HG02678 (cell line): ENCODE measurements around the gene SPATA24.
"Not testable (repeated sequence)": the region's sequence is repeated elsewhere in the genome, so short reads cannot be mapped to it uniquely, and the experiment has no call there.

ENCODE experiments used
- ATAC-seq: cut with Tn5 transposase; IDR thresholded peaks from one replicate; pipeline ENCODE4 v1.9.1; 2021; ENCODE audit warnings: mild to moderate bottlenecking, moderate library complexity; ENCODE audit not compliant: unreplicated experiment

SPATA24 gene

DNA sequence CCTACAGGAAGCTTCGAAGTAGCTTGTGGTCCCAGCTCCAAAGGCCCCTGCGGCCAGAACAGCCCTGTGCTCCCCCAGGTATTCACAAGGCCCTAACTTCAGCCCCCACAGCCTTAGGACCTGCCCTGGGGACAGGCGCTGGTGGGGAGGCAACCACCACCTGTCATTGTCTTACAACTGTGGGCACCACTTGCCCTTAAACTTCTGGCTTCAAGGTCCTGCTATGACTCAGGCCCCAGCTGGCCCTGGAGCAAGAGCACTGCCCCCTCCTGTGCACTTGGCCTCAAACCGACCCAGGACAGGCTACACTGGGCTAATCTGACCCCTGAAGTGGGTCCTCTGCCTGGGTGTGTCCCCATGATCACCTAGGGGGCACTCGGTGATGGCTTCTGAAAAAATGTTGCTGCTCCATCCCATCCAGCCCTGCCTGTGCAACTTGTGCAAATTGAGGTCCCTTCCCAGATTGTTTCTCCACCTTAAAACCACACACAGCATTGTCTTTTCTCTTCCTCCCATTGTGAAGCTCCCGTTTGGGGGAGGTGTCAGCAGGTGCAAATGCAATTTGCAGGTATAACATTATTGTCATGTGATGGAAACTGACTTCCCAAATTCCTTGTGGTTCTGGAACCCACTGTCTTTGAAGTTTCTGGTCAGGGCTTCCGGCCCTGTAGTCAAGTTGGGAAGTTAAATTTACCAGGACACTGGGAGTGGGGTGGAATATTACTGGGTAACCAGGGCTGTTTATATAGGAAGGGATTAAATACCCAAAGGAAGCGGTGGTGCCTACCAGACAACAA lies 7.8 kb downstream of the SPATA24 start:
- no peak for ATAC-seq

DNA sequence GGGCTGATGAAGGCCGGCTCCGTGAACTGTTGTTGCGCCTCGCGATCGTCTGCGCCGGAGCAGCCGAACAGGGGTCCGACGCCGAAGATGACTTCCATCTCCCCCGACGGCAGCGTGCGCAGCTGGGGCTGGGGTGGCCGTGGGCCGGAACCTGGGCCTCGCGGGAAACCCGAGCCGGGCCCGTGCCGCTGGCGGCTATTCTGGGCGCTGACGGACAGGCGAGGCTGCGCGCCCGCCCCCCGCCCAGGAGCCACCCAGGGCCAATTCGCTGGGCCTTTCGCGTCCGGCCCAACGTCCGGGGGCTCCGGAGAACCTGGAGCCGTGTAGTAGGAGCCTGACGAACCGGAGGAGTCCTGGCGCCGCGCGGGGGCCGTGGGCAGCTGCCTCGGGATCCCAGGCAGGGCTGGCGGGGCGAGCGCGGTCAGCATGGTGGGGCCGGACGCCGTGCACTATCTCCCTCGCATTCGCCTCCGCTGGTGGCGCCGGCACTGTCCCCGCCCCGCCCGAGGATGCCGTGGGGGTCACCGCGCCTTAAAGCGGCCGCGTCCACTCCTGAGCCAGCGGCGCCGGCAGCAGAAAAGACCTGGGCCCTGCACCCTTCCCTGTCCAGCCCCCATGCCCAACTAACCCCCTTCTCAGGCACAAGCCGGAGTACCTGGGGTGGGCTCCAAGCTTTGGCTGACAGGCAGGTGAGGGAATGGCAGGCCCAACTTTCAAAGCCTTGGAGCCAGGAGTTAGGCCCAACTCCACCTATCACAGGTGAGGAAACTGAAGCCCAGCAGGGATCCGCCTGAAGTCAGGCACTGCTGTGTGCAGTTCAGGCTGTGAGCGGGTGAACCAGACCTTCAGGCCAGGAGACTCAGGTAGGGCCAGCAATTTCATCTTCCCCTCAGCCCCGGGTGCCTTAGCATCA lies 9.0 kb downstream of the SPATA24 start, which contains the start of gene PROB1:
PROB1 (minus strand) TSS at position 451 of the 913 bp plus-strand sequence; CDS start at position 428, 23 bp downstream.
- ATAC-seq, result no peak

DNA sequence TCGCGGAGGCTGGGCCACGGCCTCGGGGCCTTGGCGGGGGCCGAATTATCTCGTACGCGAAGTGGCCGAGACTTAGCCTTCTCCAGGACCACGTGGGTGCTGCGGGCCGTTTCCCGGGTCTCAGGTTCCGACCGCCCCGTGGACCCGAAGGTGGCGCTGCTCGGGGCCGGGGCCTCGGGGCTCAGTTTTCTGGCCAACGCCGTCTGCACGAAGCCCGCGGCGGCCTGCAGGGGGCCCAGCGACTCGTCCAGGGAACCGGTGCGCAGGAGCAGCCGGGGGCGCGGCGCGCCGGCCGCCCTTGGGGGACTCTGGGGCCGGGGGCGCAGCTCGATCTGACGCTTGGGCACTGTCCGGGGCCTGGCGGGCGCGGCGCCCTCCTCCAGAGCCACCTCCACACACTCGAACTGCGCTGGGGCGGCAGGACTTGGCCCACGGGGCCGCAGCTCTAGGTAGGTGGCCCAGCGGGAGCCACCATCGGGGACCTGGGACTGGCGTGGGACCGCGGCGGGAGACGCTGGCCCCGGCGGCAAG lies 9.7 kb downstream of the SPATA24 start:
- ATAC-seq, result no peak

DNA sequence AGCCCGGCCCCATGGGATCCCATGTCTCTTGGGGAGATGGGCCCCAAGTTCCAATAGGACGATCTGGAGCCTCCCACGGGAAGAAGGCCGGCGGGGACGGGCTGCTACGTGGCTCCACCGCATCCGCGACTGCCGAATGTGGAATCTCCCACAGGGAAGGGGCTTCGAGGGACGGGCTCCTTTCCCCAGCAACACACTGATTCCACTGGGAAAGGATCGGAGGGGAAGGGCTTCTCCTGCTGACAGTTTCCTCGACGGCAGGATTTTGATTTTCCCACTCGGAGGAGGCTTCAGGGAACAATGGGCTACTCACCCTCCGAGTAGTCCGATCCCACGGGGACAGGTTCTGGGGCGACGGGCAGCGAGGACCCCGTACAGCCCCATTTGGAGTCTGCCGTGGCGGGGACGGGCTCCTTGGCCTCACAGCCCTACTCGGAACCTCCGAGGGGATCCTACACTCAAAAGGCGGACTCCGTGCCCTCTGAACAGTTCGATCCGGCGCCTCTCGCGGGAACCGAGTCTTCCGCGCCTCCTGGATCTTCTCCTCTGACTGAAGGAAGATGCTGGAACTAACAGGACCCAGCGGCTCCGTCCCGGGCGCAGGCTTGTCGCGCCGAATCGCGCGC lies 10.3 kb downstream of the SPATA24 start:
- ATAC-seq, result no peak

GRCh38 chr5:139392678-139393496 lies 11.0 kb downstream of the SPATA24 start:
- ATAC-seq, result peak; percentile 48

DNA sequence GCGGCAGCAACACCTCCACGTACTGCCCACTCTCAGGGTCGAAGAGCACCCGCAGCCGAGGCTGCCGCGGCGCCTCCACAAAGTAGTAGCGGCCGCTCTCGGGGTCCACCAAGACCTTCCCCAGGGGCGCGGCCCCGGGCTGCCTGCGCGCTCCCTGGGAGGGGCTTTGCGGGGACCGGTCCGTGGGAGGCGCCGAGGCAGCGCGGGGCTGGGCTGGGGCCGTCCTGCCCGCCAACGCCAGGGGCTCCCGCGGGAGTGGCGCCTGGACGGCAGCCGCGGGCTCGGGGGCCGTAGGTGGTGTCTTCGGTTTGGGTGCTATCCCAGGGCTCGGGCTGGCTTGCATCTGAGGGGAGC lies 11.6 kb downstream of the SPATA24 start:
- ATAC-seq, result no peak

DNA sequence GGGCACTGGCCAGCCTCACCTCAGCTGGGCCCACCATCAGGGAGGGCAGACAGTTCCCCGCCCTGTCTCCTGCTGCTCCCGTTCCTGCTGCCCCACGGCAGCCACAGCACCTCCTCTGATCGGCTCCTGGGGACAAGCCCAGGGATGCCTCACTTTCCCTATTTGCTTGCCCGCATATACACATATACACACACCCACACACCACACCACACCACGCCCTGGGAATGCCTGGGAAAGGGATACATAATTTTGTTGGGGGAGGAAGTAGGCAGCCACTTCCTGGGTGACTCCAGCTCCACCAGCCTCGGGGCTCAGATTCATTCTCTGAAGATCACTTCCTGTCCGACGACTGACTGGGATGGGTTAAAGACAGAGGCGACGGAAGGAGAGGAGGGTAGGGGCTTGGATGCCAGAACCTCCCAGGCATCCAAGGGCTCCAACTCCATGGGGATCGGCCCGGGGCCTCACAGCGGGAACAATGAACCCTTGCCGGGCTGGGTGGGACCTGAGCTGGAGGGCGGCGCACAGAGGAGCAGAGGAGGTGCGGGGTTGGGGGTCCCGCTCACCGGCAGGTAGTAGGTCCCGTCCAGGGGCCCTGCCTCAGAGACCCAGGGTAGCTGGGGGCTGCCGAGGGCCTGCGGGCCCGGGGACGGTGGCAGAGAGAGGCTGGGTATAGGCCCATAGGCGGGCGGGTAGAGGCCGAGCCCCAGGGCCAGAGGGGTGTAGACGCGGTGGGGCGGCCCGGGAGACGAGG lies 12.1 kb downstream of the SPATA24 start:
- peak; percentile 14 for ATAC-seq

DNA sequence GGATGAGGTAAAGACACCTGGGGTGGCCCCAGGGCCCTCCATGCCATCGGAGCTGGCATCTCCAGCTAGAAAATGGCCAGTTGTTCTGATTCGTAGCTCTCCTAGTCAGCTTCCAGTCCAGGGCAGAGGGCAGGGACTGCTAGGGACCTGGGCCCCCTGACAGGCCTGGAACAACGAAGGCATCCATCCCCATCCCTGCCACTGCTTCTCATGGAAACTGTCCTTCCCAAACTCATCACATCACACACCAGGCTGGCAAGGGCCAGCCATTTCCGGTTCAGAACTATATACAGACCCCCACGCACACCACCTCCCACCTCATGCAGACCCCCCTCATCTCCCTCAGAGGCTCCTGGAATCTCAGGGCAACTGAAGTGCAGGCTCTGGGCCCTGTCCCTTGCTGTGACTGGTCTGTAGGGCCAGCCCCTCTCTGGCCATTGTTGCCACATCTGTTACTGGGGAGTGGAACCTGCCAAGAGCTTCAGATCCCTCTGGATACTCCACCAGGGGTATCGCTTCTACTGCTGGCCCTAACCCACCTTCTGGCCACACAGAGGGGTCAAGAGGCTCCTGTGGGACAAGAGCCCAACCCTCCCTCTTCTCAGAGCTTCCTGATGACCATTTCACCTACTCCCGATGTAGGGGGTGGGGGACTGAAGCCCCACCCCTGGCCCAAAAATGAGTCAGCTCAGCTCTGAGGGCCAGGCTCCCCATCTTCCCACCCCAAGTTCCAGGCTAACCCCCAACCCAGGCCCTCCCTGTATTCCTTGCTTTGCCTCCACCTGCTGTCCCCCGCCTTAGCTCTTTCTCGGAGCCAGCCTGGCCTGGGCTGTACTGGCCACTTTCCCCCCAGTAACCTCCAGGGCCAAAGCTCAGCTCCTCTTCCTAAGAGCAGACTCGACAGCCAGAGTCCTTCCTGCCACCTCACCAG lies 13.0 kb downstream of the SPATA24 start:
- no peak for ATAC-seq

GRCh38 chr5:139389701-139390638 lies 13.9 kb downstream of the SPATA24 start, which contains the start of gene MZB1:
TSS of gene MZB1 (minus strand) at chr5:139389913. CDS start at chr5:139389856, 57 bp downstream.
- peak; percentile 42 for ATAC-seq

DNA sequence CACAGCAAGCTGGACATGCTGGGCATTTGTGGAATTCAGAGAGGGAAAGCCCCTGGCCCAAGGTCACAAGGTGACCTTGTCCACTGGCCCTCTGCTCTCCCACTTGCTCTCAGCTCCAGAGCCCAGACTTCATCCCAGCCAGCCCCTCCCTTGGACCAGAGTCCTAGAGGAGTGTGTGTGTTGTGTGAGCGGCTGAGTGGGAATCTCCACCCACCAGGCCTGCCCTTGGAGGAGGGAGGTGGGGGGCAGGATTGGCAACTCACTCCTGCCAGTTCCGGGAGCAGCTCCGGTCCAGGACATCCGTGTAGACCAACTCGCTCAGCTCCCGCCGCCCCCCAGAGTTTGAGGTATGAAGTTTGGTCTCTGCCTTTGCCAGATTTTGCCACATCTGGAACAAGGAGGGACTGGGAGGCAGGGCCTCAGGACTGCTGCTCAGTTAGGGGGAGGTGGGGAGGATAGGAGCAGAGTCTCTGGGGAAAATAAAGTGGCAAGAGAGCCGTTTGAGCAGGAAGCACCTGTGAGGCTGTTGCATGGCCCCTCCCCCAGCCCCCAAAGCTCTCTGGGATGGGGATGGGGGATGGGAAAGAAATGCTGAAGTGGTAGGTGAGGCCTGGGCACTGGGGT lies 15.6 kb downstream of the SPATA24 start:
- ATAC-seq, result no peak

GRCh38 chr5:139387611-139388197 lies 16.2 kb downstream of the SPATA24 start:
- ATAC-seq, result no peak

- not testable (repeated sequence) for ATAC-seq
These were observed 16.9 kb downstream of the SPATA24 start for GRCh38 chr5:139386956-139387355.

- no peak for ATAC-seq
These were observed 17.8 kb downstream of the SPATA24 start for GRCh38 chr5:139386050-139386438.

- no peak for ATAC-seq
These were observed 18.5 kb downstream of the SPATA24 start for GRCh38 chr5:139385061-139386049.

- ATAC-seq, result no peak
These were observed 19.3 kb downstream of the SPATA24 start for GRCh38 chr5:139384591-139385051.
